Measurements from ENCODE around the gene ZNF606. TPM values are rescaled to one million over a fixed set of nuclear protein-coding genes. Genes with fewer than 3 reads are reported as not detected.

Gene ZNF606
- total RNA-seq, 2 experiments from 2014 or later, result 9.6 to 9.7 TPM

DNA sequence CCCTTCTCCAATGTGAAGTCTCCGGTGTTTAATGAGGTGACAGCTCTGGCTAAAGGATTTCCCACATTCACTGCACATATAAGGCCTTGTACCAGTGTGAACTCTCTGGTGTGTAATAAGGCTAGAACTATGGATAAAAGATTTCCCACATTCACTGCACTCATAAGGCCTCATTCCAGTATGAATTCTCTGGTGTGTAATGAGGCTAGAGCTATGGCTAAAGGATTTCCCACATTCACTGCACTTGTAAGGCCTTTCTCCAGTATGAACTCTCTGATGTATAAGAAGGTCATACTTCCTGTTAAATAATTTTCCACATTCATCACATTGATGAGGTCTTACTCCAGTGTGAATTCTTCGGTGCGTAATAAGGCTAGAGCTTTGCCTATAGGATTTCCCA is 61.0 kb downstream of the ZNF606 start:
- Mint-ChIP-seq H3K27ac (no peak overlapping the region), H3K4me3 (no peak overlapping the region), H3K9me3 (peaks cover 68% of the 10 kb centered on the region), H3K27me3 (no peaks in the 10 kb centered on the region), H3K4me1 (peaks cover 10% of the 10 kb centered on the region), H3K36me3 (ENCODE audit: low read depth) (peaks cover 78% of the 10 kb centered on the region)
- no peak for DNase-seq
- ChIA-PET CTCF (no interaction called here), POLR2A (no interaction called here)

- POLR2A ChIA-PET, result interaction anchor here (1.9 kb wide), 1 partner anchor 20 kb away, joined by 8 read pairs; the partner anchor contains the start of gene ZNF417
- H3K4me3 Mint-ChIP-seq, result no peak overlapping the region
Measured at GRCh38 chr19:57935731-57936130, 66.9 kb downstream of the ZNF606 start.

DNA sequence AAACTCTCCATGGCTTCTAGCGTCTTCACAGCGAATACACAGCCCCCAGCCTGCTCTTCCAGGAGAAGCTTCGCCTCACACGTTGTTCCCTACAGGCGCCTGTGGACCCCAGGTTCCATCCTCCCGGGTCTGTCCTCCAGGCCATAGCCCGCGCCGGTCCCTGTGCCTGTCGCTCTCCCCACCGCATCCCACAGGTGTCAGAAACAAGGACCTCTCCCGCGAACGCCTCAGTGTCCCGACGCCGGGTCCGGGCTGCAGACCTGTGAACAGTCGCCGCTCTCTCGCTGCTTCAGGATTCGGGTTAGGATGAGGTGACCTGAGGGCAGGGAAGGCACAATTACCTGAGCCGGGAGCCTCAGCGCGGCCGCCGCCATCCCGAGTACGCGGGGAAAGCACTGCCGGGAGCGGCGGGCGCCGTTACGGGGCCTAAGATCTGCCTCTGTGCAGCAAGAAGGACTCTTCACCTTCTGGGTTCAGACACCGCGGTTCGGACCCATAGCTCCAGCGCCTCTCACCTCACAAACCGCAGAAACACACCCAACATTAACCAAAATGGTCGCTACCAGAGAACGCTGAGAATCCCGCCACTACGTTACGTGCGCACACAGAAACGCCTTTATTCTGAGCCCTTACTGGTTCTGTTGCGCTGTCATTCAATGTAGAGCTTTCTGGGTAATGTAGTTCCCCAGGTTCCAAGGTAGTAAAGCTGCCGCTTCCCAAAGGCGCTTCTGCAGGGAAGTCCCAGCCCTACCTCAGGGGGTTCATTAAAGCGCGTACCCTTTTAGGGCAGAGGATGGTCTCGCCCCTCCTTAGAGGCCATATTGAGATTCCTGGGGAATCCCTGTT is 67.6 kb downstream of the ZNF606 start, which contains the start of gene ZNF418:
Gene ZNF418 (minus strand): TSS at position 583 of the 846 bp plus-strand sequence. CDS start 1,580 bp downstream, outside the sequence.
- ChIA-PET POLR2A (interaction anchor here (1.9 kb wide), 1 partner anchor 19 kb away, joined by 8 read pairs; the partner anchor contains the start of gene ZNF417), CTCF (no interaction called here)

More at GRCh38 chr19:57935731-57936130, 66.9 kb downstream of the ZNF606 start:
- peaks cover 10% of the 10 kb centered on the region for H3K4me1 Mint-ChIP-seq
- CTCF ChIA-PET, result interaction anchor here (0.5 kb wide), 1 partner anchor 110 kb away, joined by 3 read pairs; no protein-coding TSS in a partner anchor
- H3K36me3 Mint-ChIP-seq (ENCODE audit: low read depth), result peaks cover 58% of the 10 kb centered on the region
- no peaks in the 10 kb centered on the region for H3K27me3 Mint-ChIP-seq
- H3K9me3 Mint-ChIP-seq, result peaks cover 53% of the 10 kb centered on the region
- no peak overlapping the region for H3K27ac Mint-ChIP-seq
- DNase-seq, result no peak

DNA sequence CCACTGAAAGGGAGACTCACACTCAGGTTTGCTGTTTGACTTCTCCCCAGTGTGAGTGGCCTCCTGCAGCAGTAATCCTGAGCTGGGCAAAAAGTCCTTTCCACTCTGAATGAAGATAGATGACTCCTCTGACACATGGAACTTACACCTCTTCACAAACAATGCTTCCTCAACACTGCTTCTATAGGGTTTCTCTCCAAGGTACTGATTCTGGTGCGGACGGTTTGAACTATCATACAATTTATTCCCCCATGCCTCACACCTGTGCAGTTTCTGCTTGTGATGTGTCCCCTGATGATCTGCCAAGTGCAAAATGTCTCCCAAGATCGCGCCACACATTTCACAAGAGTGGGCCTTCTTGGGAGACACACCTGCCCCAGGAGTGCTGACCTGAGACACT is 75.0 kb downstream of the ZNF606 start:
- Mint-ChIP-seq H3K4me1 (no peaks in the 10 kb centered on the region), H3K27me3 (no peaks in the 10 kb centered on the region), H3K36me3 (ENCODE audit: low read depth) (peaks cover 36% of the 10 kb centered on the region), H3K9me3 (peaks cover 55% of the 10 kb centered on the region), H3K4me3 (no peak overlapping the region), H3K27ac (no peak overlapping the region)
- DNase-seq, result no peak
- ChIA-PET CTCF (no interaction called here), POLR2A (no interaction called here)

More for the DNA sequence above, 67.6 kb downstream of the ZNF606 start, which contains the start of gene ZNF418:
- DNase-seq, result peak; percentile 51
- no peak within 1 kb of the TSS for H3K27ac Mint-ChIP-seq
- peaks cover 10% of the 10 kb centered on the region for H3K4me1 Mint-ChIP-seq
- peaks cover 54% of the 10 kb centered on the region for H3K9me3 Mint-ChIP-seq
- H3K36me3 Mint-ChIP-seq (ENCODE audit: low read depth), result peaks cover 56% of the 10 kb centered on the region
- no peaks in the 10 kb centered on the region for H3K27me3 Mint-ChIP-seq
- peak within 1 kb of the TSS; percentile 76 for H3K4me3 Mint-ChIP-seq

Other genes with a start within 250 kb of the ZNF606 start
- 10 to 100 TPM; 20.1 to 21.8 TPM for gene ZNF586, start 233.1 kb downstream of the ZNF606 start, total RNA-seq
- gene ZNF552, start 187.9 kb downstream of the ZNF606 start, total RNA-seq, result 1 to 10 TPM; 8.4 to 8.6 TPM
- 10 to 100 TPM; 14.0 to 14.6 TPM for gene ZNF587B, start 172.5 kb downstream of the ZNF606 start, total RNA-seq
- 10 to 100 TPM; 34.9 to 36.2 TPM for gene ZNF587, start 153.0 kb downstream of the ZNF606 start, total RNA-seq
- 1 to 10 TPM; 9.3 to 9.6 TPM for gene ZNF814, start 113.8 kb downstream of the ZNF606 start, total RNA-seq
- 10 to 100 TPM; 16.7 to 20.1 TPM for gene ZNF417, start 86.2 kb downstream of the ZNF606 start, total RNA-seq
- gene ZNF418, start 67.4 kb downstream of the ZNF606 start, total RNA-seq, result 1 to 10 TPM; 3.0 to 3.7 TPM
- 1 to 10 TPM; 5.8 to 6.1 TPM for gene ZNF256, start 55.1 kb downstream of the ZNF606 start, total RNA-seq
- gene C19orf18, start 28.3 kb downstream of the ZNF606 start, total RNA-seq, result under 1 TPM in 1 of 2 experiments, not detected in 1; 0.40 TPM
- not detected for gene ZSCAN1, start 31.2 kb upstream of the ZNF606 start, total RNA-seq
- gene ZNF135, start 56.5 kb upstream of the ZNF606 start, total RNA-seq, result not detected
- 10 to 100 TPM in 1 of 2 experiments, 1 to 10 TPM in 1; 9.8 to 11.6 TPM for gene ZSCAN18, start 95.4 kb upstream of the ZNF606 start, total RNA-seq
- gene ZNF329, start 148.0 kb upstream of the ZNF606 start, total RNA-seq, result 1 to 10 TPM; 4.5 to 4.6 TPM
- gene ZNF274, start 180.2 kb upstream of the ZNF606 start, total RNA-seq, result 10 to 100 TPM; 27.0 to 29.2 TPM
- 10 to 100 TPM; 47.5 to 50.0 TPM for gene ZNF544, start 226.1 kb upstream of the ZNF606 start, total RNA-seq

All from activated CD4-positive, alpha-beta memory T cell treated with anti-CD3 and anti-CD28 coated beads, Interleukin-2, amount 10 ng/mL, durations not matched to agents 7 days and 5 days (primary cell).